Fibroblast of lung (primary cell): ENCODE measurements around the gene PRDM16.

ENCODE experiments used
- CTCF ChIP-seq, 2 donors: IDR thresholded peaks in 1 of 2; conservative IDR thresholded peaks in 1 of 2; 1 replicate in 1 of 2; 2 replicates in 1 of 2; pipeline ENCODE4 v1.5.1; 2011 to 2012; ENCODE audit warnings: low read length in 2 of 2, control low read depth in 1 of 2, inconsistent platforms in 1 of 2, low read depth in 1 of 2, mild to moderate bottlenecking in 1 of 2
- EZH2 ChIP-seq: IDR thresholded peaks from 2 replicates; pipeline ENCODE4 v1.5.1; 2012; ENCODE audit warnings: low read length, control low read depth, mild to moderate bottlenecking; ENCODE audit errors: missing control alignments

- TF ChIP-seq CTCF (conservative IDR thresholded peaks at IDR 0.05 in 1 of 2, IDR thresholded peaks at IDR 0.05 in 1 of 2; ENCODE audit: low read depth in 1 of 2, low read length in 2 of 2) (no peak), EZH2 (no peak)
Measured at GRCh38 chr1:3060127-3060526, 8.9 kb upstream of the PRDM16 start.
